GM21619 (cell line): ENCODE data around the gene CGA.

ENCODE experiments used
- ATAC-seq: cut with Tn5 transposase; IDR thresholded peaks from one replicate; pipeline ENCODE4 v1.9.1; 2021; ENCODE audit not compliant: unreplicated experiment

CGA gene

GRCh38 chr6:87089135-87089534 lies 5.8 kb downstream of the CGA start:
- no peak for ATAC-seq

GRCh38 chr6:87088076-87088475 lies 6.8 kb downstream of the CGA start:
- peak; percentile 54 for ATAC-seq

GRCh38 chr6:87082160-87082721 lies 12.7 kb downstream of the CGA start:
- no peak for ATAC-seq

GRCh38 chr6:87078983-87079616 lies 15.8 kb downstream of the CGA start:
- ATAC-seq = peak; percentile 72

GRCh38 chr6:87075168-87075567 lies 19.7 kb downstream of the CGA start:
- no peak for ATAC-seq

GRCh38 chr6:87074101-87074621 lies 20.7 kb downstream of the CGA start:
- ATAC-seq = peak; percentile 64

- peak; percentile 69 for ATAC-seq
Observed at GRCh38 chr6:87071683-87072082, 23.2 kb downstream of the CGA start.

- ATAC-seq = no peak
Observed at GRCh38 chr6:87070741-87071140, 24.2 kb downstream of the CGA start.

GRCh38 chr6:87068795-87069194 lies 26.1 kb downstream of the CGA start:
- ATAC-seq = no peak

GRCh38 chr6:87066449-87067333 lies 28.2 kb downstream of the CGA start:
- no peak for ATAC-seq

GRCh38 chr6:87065117-87065516 lies 29.8 kb downstream of the CGA start:
- no peak for ATAC-seq

- no peak for ATAC-seq
Observed at GRCh38 chr6:87059943-87060342, 35.0 kb downstream of the CGA start.

- ATAC-seq = peak; percentile 69
Observed at GRCh38 chr6:87054143-87054833, 40.6 kb downstream of the CGA start.

- no peak for ATAC-seq
Observed at GRCh38 chr6:87053312-87053711, 41.6 kb downstream of the CGA start.

- ATAC-seq = no peak
Observed at GRCh38 chr6:87049779-87050178, 45.1 kb downstream of the CGA start.

- ATAC-seq = no peak
Observed at GRCh38 chr6:87045521-87046075, 49.3 kb downstream of the CGA start.

- ATAC-seq = no peak
Observed at GRCh38 chr6:87040729-87041128, 54.2 kb downstream of the CGA start.
